ENCODE results near the gene TFF3.

Gene TFF3

DNA sequence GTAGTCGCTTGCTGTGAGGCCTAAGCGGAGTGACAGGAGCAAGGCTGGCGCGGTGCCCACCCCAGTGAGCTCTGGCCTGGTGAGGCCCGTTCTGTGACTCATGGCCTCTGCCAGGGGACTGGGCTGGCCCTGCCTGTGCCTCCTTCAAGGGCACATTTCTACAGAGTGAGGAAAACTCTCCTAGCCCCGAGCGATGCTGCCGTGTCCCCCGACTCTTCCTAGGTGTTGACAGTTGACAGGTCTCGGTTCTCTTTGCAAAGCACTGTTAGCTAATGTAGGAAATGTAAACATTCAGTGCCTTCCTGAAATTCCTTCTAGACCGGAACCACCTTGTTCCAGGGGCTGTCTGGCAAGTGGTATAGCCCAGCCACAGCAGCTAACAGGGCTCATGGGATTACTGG is 52.4 kb downstream of the TFF3 start:
- no peak for DNase-seq

DNA sequence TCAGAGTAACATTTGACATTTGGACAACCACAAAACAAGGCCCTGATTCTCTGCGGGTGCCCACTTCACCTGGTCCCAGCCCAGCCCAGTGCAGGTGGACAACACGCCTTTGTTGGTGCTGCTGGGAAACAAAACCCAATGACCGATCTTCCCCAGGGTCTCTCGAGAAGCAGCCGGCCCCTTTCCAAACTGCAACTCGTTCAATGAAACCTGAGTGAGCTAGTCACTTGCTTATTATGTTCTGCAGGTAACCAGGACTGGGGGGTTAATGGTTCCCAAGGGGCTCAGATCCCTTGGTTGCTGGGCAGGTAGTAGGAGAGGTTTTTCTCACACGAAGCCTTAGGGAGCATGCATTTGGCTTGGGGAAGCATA is 53.4 kb downstream of the TFF3 start:
- DNase-seq: no peak
